ENCODE data around the gene PGA5.
A peak's percentile ranks its signal among the peaks of the same experiment; 100 is the strongest.
"Not testable (repeated sequence)": the region's sequence is repeated elsewhere in the genome, so short reads cannot be mapped to it uniquely, and the experiment has no call there.

PGA5 gene

GRCh38 chr11:61226457-61227137 is 14.4 kb upstream of the PGA5 start:
- not testable (repeated sequence) for DNase-seq (ENCODE audit: low spot score)

- not testable (repeated sequence) for DNase-seq (ENCODE audit: low spot score)
These were observed 11.5 kb upstream of the PGA5 start for GRCh38 chr11:61229458-61229857.

- not testable (repeated sequence) for DNase-seq (ENCODE audit: low spot score)
These were observed 9.9 kb upstream of the PGA5 start for GRCh38 chr11:61231033-61231432.

- not testable (repeated sequence) for DNase-seq (ENCODE audit: low spot score)
These were observed 9.4 kb upstream of the PGA5 start for GRCh38 chr11:61231585-61231984.

DNA sequence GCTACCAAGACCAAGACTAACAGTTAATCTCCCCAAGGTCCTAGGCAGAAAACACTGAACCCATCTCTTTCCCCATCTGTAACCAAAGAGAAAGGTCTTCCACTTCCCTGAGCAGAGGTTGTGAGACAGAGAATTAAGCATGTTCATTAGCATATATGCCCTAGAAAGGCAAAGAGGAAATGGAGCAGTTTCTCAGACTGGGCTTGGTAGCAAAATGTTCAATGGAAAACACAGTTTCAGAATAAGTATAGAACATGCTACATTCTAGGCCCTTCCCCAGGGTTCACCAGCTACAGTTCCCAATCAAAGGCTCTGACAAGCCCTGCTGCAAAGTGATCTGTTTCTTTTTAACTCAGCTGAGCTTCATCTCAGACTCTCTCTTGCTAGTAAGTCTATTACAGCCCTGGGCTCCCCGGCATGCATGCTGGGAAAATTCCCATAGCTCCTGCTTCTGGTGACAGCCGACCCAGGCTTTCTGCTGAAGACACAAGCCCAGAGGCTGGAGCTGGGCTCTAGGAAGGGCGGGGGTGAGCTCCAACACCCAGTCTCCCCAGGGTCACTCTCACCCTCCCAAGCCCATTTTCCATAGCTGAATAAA is 8.3 kb upstream of the PGA5 start:
- not testable (repeated sequence) for DNase-seq (ENCODE audit: low spot score)

GRCh38 chr11:61237130-61237529 is 3.8 kb upstream of the PGA5 start:
- DNase-seq (ENCODE audit: low spot score): not testable (repeated sequence)

GRCh38 chr11:61240288-61240687 is 687 bp upstream of the PGA5 start:
- DNase-seq (ENCODE audit: low spot score): not testable (repeated sequence)

DNA sequence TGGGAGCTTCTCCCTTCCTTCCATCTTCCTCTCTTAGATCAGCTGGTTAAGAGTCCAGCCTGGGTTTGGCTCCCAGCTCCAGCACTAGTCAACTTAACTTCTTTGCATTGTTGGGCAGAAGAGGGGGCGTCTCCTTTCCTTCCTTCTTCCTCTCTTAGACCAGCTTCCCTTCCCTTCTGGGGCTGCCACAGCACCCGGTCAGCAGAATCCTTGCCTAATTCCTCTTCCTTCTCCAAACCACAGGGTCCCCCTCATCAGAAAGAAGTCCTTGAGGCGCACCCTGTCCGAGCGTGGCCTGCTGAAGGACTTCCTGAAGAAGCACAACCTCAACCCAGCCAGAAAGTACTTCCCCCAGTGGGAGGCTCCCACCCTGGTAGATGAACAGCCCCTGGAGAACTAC is 551 bp downstream of the PGA5 start:
- DNase-seq (ENCODE audit: low spot score): not testable (repeated sequence)

GRCh38 chr11:61245284-61245964 is 4.4 kb downstream of the PGA5 start:
- not testable (repeated sequence) for DNase-seq (ENCODE audit: low spot score)

GRCh38 chr11:61248071-61248470 is 7.1 kb downstream of the PGA5 start:
- not testable (repeated sequence) for DNase-seq (ENCODE audit: low spot score)

DNA sequence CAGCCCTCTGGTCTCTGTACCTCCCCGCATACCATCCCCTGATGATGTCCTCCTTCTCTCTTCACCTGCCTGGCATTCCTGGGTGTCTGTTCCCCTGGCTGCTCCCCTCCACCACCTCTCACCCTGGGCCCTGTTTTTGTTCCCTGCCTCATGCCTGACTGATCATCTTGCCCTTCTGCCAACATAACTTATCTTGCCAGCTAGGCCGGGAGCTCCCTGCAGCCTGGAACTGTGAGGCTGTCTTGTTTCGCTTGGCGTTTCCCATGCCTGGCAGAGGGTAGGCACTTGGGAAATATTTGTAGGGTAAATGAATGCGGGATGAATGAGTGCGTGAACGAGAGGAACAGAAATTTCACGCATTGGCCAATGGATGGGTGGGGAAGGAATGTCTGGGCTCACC is 8.2 kb downstream of the PGA5 start:
- DNase-seq (ENCODE audit: low spot score): not testable (repeated sequence)

DNA sequence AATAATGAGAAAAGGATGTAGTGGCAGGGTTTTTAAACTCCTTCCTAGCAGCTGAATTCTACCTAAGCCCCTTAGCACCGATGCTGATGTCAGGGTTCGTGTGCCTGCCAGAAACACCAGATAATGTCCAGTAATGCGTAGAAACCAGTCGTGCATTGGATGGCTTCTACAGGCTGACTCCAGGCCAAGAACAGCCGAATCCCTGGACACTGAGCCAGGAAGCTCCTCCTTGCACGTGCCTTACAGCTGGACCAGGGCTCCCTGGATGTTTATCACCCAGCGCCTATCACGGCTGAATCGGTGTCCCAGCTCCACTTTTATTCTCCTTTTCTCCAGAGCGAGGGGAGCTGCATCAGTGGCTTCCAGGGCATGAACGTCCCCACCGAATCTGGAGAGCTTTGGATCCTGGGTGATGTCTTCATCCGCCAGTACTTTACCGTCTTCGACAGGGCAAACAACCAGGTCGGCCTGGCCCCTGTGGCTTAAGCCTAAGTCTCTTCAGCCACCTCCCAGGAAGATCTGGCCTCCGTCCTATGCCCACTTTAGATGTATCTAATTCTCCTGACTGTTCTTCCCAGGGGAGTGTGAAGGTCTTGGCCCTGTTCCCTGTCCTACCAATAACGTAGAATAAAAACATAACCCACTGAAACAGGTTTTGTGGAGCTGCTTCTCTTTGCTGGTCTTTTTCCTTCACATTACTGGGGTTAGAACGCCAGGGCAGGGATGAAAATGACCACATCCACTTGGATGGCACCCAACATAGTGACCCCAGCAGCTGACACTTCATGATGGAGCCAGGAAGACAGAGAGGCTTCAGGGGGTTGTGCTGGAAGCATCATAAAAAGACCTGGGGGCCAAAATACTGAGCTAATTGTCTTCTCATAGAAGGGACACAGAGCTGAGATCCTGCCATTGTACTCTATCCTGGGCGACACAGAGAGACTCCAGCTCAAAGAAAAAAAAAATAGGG is 10.1 kb downstream of the PGA5 start:
- DNase-seq (ENCODE audit: low spot score): not testable (repeated sequence)

- DNase-seq (ENCODE audit: low spot score): not testable (repeated sequence)
These were observed 11.4 kb downstream of the PGA5 start for GRCh38 chr11:61252332-61252731.

DNA sequence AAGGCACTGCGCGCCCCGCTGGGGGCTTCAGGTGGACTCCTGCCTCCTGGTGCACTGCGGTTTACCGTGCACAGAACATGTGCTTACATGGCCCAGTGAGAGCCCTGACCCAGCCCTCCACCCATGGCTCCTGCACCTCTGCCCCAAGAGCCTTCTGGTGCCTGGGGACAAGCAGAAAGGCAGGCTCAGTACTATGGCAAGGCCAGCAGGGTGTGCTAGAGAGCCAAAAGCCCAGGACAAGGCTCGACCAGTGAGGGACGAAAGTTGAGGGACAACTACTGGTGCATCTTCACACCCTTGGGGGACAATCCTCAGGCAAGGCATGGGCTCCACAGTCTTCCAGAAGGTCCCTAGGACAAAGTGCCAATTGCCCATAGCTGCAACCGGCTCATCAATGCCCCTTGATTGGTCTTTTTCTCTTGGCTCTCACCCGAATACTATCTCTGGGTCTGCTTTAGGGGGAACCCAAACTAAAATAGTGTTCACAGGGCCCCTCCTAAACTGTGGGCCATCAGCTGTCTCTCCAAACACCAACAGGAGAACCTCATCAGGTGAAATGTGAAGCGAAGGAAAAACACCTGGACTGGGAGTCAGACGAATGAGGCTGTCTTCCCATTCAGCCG is 13.5 kb downstream of the PGA5 start:
- DNase-seq (ENCODE audit: low spot score): peak; percentile 75

- DNase-seq (ENCODE audit: low spot score): no peak
These were observed 15.9 kb downstream of the PGA5 start for GRCh38 chr11:61256710-61257482.

DNA sequence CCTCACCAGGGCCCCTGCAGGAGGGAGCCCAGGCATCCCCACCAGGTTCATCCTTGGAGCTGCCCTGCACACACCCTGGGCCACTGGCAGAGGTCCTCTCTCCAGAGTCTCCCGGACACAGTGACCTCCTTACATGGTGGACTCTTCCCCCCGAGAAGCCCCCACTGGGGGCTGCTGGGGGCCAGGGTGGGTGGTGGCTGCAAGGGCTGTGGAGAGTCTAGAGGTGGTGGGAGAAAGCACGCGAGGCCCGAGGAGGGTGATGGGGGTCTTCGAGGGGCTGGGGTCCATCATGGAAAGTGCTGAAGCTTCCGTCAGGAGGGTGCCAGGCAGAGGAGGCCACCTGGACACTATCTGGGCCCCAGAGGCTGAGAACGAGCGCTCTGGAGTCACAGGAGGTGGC is 17.6 kb downstream of the PGA5 start:
- no peak for DNase-seq (ENCODE audit: low spot score)

GRCh38 chr11:61259363-61259762 is 18.4 kb downstream of the PGA5 start:
- DNase-seq (ENCODE audit: low spot score): no peak

GRCh38 chr11:61264371-61264770 is 23.4 kb downstream of the PGA5 start:
- no peak for DNase-seq (ENCODE audit: low spot score)

DNA sequence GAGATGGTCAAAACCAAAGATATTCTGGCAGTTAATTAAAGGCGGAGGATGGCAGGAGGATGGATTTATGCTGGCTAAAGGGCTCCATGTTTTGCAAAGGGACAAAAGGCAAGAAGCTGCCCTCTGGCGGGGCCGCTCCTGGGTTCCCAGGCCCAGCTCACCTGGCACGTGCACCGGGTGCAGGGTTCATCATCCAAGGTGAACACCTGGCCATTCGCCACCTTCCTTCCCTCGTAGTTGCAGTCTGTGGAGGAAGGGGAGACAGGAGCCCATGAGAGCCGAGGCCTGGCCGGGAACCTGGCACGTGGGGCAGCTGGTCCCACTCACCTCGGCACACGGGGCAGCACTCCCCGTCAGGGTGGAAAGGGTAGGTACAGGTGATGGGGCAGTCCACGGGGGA is 23.8 kb downstream of the PGA5 start:
- DNase-seq (ENCODE audit: low spot score): no peak

DNA sequence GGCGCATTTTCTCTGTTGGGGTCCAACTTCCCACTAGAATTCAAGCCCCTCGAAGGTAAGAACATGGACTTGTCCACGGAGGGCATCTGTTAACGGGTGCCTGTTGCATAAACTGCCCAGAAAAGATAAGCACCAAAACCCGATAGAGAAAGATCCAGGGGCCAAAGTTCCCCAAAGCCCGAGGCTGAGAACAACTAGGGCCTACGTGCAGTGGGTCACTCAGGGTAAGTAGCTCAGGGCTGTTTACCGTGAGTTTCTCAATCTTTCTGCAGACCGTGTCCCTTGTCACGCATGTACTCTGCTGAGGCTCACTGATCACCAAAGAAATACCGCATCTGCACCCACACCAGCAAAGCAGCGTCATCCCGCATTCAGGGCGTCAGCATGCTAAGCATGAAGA is 24.4 kb downstream of the PGA5 start:
- DNase-seq (ENCODE audit: low spot score): no peak

DNA sequence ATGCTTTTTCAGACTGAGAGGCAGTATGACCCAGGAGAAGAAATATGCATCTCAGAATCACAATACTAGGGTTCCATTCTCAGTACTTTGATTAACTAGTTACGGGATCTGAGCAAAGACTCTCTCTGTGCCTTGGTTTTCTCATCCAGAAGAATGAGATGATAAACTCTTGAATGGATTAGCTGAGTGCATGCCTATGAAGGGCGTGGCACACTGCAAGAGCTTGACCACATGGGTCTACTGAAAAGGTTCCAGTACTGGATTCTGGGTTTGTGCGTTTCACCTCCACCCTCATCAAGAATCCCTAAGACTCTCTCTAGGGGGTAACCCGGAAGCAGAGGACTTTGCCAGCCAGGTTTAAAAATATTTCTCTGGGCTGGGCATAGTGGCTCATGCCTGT is 25.6 kb downstream of the PGA5 start:
- DNase-seq (ENCODE audit: low spot score): no peak
